Choroid plexus epithelial cell (primary cell): Measurements from ENCODE around the gene ALG3.
"Not testable (repeated sequence)": the region's sequence is repeated elsewhere in the genome, so short reads cannot be mapped to it uniquely, and the experiment has no call there.

Experiments used
- DNase-seq: peaks from one replicate; pipeline ENCODE4 v3.0.0-alpha.2; 2010; ENCODE audit warnings: low read depth
- H3K4me3 ChIP-seq: 2 replicates; pipeline ENCODE4 v1.5.1; 2011; ENCODE audit warnings: low read depth, mild to moderate bottlenecking, control low read depth, low read length, moderate library complexity
- CTCF ChIP-seq: conservative IDR thresholded peaks from 2 replicates; pipeline ENCODE4 v1.5.1; 2011; ENCODE audit warnings: low read depth, mild to moderate bottlenecking, control low read depth, inconsistent platforms, low read length, moderate library complexity

ALG3 gene

DNA sequence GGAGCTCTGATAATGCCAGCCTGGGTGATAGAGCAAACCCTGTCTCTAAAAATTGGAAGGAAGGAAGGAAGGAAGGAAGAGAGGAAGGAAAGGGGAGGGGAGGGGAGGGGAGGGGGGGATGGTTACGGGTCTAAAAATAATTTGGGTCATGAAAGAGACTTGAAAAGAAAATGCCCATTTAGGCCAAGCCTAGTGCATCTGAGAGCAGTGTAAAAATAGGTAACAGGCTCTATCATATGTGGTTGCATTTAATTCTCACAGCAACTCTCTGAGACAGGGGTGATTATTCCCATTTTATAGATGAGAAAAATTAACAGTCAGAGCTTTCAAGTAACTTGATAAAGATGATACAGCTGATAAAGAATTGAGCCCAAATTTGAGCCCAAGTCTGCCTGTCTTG is 23.5 kb upstream of the ALG3 start:
- TF ChIP-seq CTCF, result no peak
- H3K4me3 ChIP-seq, result no peak overlapping the region
- no peak for DNase-seq

GRCh38 chr3:184267249-184267648 is 18.5 kb upstream of the ALG3 start:
- DNase-seq, H3K4me3 ChIP-seq: not testable (repeated sequence)

DNA sequence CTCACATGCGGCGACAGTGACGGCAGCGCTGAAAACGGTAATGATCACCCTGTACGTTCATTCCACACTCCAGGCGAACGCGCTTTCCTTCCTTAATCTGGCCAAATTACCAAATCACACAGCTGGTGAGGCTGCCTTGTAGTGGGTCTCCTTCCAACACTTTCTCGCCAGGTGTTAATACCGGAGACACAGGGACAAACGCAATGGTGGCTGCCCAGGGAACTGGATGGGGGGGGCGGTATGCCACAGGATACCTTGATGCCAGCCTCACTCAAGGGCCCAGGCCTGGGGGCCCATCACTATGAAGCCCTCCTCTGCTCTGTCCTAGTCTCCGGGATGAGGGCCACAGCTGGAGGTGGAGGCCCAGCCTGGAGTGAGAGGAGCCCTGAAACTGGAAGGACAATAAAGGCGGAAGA is 14.0 kb upstream of the ALG3 start:
- TF ChIP-seq CTCF, result no peak
- no peak overlapping the region for H3K4me3 ChIP-seq
- DNase-seq, result no peak

DNA sequence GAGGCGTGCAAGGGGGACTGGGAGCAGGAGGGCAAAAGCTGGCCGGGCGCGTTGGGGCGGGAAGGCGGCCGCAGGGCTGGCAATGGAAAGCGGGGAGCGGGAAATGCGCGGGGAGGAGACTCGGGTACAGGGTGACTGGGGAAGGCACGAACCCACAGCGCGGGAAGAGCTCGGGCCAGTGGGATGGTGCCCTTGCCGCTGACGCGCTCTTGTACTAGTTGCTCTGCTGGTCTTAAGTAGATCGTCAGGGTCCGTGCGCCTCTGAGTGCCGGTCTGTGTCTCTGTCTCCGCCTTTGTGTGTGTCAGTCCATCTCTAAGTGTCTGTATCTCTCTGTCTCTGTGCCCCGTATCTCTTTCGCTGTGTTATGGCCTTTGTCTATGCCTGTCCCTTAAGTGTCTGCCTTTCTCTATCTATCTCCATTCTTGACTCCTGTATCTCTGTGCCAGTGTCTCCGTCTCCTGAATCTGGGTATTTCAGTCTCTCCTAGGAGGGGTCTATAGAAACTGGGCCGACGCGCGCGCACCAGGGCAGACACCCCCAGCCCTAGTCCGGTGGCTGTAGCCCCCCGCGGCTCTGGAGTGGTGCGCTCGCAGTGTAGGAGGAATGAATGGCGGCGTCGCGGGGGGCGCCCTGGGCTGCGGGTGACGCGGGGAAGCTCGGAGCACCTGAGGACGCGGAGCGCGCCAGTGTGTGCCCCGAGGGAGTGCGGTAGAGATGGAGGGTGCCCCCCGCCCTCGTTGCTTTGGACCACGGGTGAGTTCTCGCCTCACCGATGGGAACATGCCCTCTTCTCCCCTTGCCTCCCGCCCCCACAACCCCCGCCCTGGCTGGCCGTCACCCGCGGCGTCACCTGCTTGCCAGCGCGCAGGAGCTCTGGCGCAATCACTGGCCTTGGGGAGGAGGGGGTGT is 13.3 kb upstream of the ALG3 start:
- peak; percentile 56 for DNase-seq
- H3K4me3 ChIP-seq, result peak overlapping the region; percentile 59
- no peak for TF ChIP-seq CTCF

DNA sequence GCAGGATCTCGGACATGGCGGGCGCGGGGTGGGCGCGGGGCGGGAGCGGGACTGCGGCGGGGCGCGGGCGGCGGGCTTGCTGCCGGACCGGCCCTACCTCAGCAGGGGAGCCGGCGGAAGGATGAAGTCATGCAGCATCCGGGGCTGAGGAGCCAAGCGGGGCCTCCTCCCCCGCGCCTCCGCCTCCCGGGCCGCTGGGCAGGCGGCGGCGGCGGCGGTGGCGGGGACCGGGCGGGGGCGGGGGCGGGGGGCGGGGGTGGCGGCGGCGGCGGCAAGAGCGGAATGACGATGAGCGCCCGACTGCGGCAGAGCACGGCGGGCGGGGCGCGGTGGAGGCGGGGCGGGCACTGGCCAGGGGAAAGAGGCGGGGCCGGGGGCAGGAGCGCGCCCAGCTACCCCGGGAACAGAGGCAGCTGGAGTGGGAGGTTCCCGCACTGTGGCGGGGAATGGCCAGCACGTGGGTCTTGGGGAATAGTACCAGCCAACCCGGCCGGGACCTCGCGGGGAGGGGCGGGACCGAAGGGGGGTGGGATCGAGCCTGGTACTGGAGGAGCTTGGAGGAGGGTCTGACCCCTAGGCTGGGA is 12.6 kb upstream of the ALG3 start, which contains the start of gene CAMK2N2:
TSS of gene CAMK2N2 (minus strand) at position 284 of the 584 bp plus-strand sequence. CDS start at position 16, 268 bp downstream.
- TF ChIP-seq CTCF, result no peak
- peak; percentile 68 for DNase-seq
- peak within 1 kb of the TSS; percentile 59 for H3K4me3 ChIP-seq

DNA sequence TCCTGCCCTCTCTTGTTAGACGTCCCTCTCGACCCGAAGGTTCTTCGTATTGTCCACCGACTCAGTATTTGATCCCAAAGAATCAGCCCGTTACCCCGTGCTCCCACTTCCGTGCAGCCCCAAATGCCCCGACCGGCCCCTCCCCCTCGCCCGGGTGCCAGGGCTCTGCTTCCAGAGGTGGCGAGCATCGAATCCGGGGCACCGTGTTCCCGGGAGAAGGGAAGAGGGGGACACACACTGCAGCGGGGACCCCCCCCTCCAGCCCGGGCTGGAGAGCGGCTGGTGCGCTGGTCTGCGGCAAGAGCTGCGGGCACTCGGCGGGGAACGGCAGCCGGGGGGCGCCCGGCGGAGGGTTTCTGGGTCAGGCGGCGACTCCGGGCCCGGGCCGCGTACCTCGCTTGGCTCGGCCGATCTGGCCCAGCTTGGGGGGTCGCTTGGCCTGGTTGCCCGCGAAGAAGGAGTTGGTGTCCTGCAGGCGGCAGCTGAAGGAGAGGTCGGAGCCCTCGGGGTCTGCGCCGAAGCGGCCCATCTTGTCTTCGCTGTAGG is 12.0 kb upstream of the ALG3 start:
- DNase-seq, result no peak

More for the DNA sequence above, 12.0 kb upstream of the ALG3 start:
- H3K4me3 ChIP-seq, result peak overlapping the region; percentile 59
- no peak for TF ChIP-seq CTCF
